DMS53 (cell line): ENCODE data around the gene PLEKHH3.
A peak's percentile ranks its signal among the peaks of the same experiment; 100 is the strongest.
"Not testable (repeated sequence)": the region's sequence is repeated elsewhere in the genome, so short reads cannot be mapped to it uniquely, and the experiment has no call there.

Experiments used
- DNase-seq: peaks from one replicate; lab custom pipeline; 2025; lab: John Stamatoyannopoulos, UW

PLEKHH3 gene

GRCh38 chr17:42670789-42671657 lies 5.8 kb downstream of the PLEKHH3 start:
- DNase-seq: no peak

GRCh38 chr17:42669977-42670788 lies 6.6 kb downstream of the PLEKHH3 start:
- DNase-seq: no peak

DNA sequence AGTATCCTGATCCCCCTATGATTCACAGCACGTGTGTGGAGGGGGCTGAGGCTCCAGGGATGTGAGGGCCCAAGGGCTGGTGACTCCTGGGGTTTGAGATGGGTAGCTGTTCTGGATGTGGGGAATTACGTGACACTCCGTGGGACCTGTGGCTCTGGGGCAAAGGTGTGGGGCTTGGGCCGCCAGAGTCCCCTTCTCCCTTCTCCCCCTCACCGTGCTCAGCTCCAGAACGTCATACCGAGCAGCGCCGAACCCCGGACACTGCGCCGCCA lies 7.2 kb downstream of the PLEKHH3 start:
- no peak for DNase-seq

GRCh38 chr17:42667088-42667951 lies 9.5 kb downstream of the PLEKHH3 start:
- peak; percentile 91 for DNase-seq

- not testable (repeated sequence) for DNase-seq
These were observed 10.7 kb downstream of the PLEKHH3 start for GRCh38 chr17:42666126-42666525.

GRCh38 chr17:42665581-42666001 lies 11.2 kb downstream of the PLEKHH3 start:
- no peak for DNase-seq

DNA sequence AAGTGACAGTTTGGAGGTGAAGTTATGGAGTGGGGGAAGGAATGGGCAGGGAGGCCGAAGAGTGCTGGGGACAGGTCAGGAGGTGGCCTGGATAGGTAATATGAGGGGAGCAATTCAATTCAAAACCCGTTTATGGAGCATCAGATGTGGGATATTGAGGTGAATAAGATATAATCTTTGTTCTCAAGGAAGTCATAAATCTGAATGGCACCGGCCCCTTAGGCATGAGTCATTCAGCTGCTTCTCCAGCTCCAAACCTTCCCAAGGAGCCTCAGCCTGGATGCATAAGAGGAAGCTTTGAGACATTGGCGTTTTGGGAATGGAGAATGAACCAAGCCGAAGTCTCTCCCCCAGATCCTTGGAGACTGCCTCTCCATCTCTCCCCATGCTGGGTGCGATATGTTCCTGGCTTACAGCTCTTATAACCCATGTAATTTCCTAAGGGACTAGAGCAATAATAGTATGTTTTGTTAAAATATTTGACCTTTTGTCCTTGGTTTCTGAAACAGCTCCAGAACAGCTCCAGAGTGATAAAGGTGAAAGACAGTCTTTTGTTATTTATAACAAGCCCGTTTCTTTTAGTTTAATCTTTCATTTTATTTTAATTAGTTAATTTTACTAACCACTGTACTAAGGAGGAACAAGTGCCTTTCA lies 16.0 kb downstream of the PLEKHH3 start:
- DNase-seq: no peak

GRCh38 chr17:42659932-42660274 lies 16.9 kb downstream of the PLEKHH3 start:
- not testable (repeated sequence) for DNase-seq

DNA sequence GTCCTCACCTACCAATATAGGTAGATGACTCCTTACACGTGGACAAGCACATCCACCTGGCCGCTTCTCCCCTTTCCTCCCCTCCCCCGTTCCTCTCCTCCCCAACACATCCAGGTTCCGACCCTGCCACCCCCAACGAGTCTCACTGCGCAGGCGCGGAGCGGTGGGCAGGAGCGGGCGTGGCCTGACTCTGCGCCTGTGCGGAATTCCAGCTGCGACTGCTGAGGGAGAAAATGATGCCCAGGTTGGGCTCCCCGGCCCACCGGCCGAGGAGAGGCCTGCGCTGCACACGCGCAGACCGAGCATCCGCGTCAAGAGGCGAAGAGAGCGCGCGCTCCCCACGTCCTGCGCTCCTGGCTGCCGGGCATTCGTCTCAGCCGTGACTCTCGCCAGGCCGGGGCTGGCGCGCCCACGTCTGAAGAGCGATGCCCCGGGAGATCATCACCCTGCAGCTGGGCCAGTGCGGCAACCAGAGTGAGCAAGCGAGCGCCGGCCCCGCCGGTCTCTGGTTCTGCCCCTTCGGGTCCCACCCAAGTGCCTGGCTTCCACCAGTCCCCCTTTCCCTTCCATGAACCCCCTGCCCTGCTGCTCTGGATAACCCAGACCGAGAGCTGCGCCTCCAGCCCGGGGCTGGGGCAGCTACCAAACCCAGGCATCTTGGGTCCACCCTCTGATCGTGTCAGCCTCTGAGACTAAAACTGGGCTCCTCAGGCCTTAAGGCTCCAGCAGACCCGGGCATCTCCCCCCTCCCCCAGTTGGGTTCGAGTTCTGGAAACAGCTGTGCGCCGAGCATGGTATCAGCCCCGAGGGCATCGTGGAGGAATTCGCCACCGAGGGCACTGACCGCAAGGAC lies 17.5 kb downstream of the PLEKHH3 start, which contains the start of gene TUBG2:
Gene TUBG2 (plus strand): TSS at position 206 of the 853 bp plus-strand sequence. CDS start 220 bp downstream, at position 426.
- DNase-seq: peak; percentile 98

GRCh38 chr17:42657824-42658588 lies 18.8 kb downstream of the PLEKHH3 start:
- DNase-seq: peak; percentile 33

DNA sequence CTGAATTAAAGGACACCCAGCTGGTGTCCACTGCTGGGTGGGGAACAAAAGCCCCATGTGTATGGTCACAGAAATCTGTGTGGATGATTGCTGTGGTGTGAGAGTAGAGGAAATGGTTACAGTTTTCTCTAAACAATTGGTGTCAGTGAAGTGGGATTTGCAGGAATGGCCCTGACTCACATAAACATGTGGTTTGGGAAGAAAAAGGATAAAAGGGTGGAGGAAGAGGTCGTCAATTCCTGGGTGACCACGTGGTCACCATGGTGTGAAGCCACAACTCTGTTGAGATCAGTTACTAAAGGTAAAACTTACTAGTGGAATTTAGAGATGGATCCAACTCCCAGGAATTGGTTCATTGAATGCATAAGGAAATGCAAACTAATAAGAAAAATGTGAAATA lies 21.3 kb downstream of the PLEKHH3 start:
- no peak for DNase-seq

DNA sequence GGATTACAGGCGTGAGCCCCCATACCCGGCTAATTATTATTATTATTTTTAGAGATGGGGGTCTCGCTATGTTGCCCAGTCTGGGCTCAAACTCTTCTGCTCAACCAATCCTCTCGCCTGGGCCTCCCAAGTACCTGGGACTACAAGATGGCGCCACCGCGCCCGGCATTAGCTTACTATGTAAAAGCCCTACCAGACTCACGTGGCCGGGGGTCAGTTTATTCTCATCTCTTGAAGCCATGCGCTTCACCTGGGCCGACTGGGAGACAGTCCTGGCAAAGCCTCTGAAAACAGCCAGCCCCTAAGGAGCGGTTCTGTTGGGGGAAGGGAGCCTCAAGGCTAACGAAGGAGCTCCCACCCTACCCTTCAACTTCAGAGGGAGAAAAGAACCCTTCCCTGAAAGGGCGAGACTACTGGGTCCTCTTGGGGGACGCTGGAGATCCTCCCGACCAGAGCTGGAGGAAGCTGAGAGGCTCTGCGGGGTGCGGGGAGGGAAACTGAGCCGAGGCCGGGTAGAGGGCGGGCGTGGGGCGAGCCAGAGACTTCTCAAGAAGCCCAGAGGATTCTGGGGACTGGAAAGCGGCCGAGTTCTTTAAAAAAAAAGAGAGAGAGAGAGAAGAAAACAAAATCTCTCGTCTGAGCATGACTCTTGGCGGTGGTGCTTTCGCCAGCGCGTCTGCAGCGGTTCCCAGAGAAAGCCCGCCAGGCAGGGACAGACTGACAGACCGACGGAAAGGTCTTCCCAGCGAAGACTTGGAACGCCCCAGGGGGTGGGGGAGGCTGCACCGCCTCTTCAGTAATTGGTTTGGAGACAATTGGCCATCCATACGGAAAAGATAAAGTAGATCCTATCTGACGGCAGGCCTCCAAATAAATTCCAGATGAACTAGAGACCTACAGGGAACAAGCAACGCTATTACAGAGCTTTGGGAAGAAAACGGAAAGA lies 23.3 kb downstream of the PLEKHH3 start:
- peak; percentile 48 for DNase-seq

- DNase-seq: peak; percentile 52
These were observed 25.4 kb downstream of the PLEKHH3 start for GRCh38 chr17:42651392-42651791.

GRCh38 chr17:42647778-42648177 lies 29.0 kb downstream of the PLEKHH3 start:
- no peak for DNase-seq

- no peak for DNase-seq
These were observed 34.5 kb downstream of the PLEKHH3 start for GRCh38 chr17:42642336-42642735.

DNA sequence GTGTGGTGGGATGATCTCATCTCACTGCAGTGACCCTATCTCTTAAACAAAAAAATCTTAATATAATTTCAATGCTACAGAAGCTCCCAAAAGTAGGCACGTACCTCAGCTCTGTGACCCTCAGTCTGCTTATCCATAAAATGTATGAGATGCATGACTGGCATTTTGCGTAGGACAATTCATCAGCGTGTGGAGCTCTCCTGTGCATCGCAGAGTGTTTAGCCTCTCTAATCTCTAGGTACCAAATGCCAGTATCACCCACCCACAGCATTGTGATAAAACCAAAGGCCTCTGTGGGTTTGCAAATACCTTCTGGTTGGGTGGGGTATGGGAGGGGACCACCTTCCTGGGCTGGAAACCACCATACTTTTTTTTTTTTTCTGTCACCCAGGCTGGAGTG lies 36.7 kb downstream of the PLEKHH3 start:
- DNase-seq: no peak

DNA sequence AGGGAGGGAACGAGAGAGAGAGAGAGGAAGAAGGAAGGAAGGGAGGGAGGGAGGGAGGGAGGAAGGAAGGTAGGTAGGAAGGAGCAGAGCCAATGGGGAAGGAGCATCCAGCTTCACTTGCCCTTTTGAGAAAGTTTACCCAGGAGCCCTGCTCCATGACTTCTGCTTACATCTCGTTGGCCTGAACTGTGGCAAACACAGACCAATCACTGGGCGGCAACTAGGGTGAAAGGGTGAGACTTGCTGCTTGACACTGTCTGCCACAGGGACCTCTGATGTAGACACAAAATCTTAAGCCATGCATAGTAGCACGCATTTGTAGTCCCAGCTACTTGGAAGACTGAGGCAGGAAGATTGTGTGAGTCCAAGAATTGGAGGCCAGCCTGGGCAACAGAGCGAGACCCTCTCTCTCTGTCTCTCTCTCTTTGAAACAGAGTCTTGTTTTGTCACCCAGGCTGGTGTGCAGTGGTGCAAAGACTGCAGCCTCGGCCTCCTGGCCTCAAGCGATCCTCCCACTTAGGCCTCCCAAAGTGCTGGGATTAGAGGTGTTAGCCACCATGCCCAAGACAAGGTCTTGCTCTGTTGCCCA lies 37.2 kb downstream of the PLEKHH3 start:
- no peak for DNase-seq

GRCh38 chr17:42632949-42633444 lies 43.8 kb downstream of the PLEKHH3 start:
- no peak for DNase-seq
